Spleen (tissue), 11 donors: Measurements from ENCODE around the gene SLC17A4. TPM values are rescaled to one million over a fixed set of nuclear protein-coding genes. Genes with fewer than 3 reads are reported as not detected.

Experiments used
- DNase-seq: peaks from one replicate; pipeline ENCODE4 v3.0.0-alpha.2; 2020
- H3K27ac ChIP-seq, 8 donors: fragments of 200-600 bp; sonication (generic) in 7 of 8; 1 replicate in 4 of 8; 2 replicates in 4 of 8; pipeline versions ENCODE4 v1.5.0 to v1.8.0; 2016 to 2021; ENCODE audit warnings: inconsistent platforms in 4 of 8, mild to moderate bottlenecking in 4 of 8, moderate library complexity in 1 of 8
- H3K27me3 ChIP-seq, 7 donors: fragments of 200-600 bp; sonication (generic) in 6 of 7; replicated peaks in 1 of 7; 1 replicate in 4 of 7; 2 replicates in 3 of 7; pipeline versions ENCODE4 v1.5.0 to v1.8.0; 2016 to 2021; ENCODE audit warnings: inconsistent platforms in 3 of 7, mild to moderate bottlenecking in 1 of 7
- H3K36me3 ChIP-seq, 6 donors: fragments of 200-600 bp; sonication (generic) in 5 of 6; 1 replicate in 4 of 6; 2 replicates in 2 of 6; pipeline versions ENCODE4 v1.5.0 to v1.8.0; 2016 to 2021; ENCODE audit warnings: inconsistent platforms in 2 of 6
- H3K4me1 ChIP-seq, 6 donors: fragments of 200-600 bp; sonication (generic) in 5 of 6; 1 replicate in 3 of 6; 2 replicates in 3 of 6; pipeline versions ENCODE4 v1.5.0 to v1.8.0; 2016 to 2021; ENCODE audit warnings: inconsistent platforms in 3 of 6
- H3K4me3 ChIP-seq, 8 donors: fragments of 200-600 bp; sonication (generic) in 7 of 8; 1 replicate in 4 of 8; 2 replicates in 4 of 8; pipeline versions ENCODE4 v1.5.0 to v1.8.0; 2016 to 2021; ENCODE audit warnings: inconsistent platforms in 4 of 8, mild to moderate bottlenecking in 4 of 8, moderate library complexity in 2 of 8
- H3K9me3 ChIP-seq, 8 donors: fragments of 200-600 bp; sonication (generic) in 7 of 8; 1 replicate in 4 of 8; 2 replicates in 4 of 8; pipeline versions ENCODE4 v1.5.0 to v1.8.0; 2016 to 2021; ENCODE audit warnings: inconsistent platforms in 4 of 8
- POLR2A ChIP-seq, 3 donors: fragments of 450-650 bp; IDR thresholded peaks; one replicate each; pipeline ENCODE4 v1.5.1; 2017; ENCODE audit warnings: antibody characterized with exemption in 3 of 3, mild to moderate bottlenecking in 1 of 3
- POLR2AphosphoS5 ChIP-seq, 3 donors: sonication (generic); formaldehyde crosslinking; IDR thresholded peaks; one replicate each; pipeline ENCODE4 v1.5.1; 2017; ENCODE audit warnings: antibody characterized with exemption in 3 of 3
- WGBS, 5 donors: extraction: QIAGEN DNeasy Blood & Tissue Kit in 3 of 5; methylation state at CpG; one replicate each; pipeline versions ENCODE4 v1.1.5 to v1.1.7; 2013 to 2018; 5-methylcytosine and 5-hydroxymethylcytosine counted together
- intact Hi-C: fragments of 100-400 bp; cut with DNase I; formaldehyde crosslinking; loops from one replicate; pipeline ENCODE4 v1.15.0; 2023; ENCODE audit warnings: low total_unique reads
- polyA plus RNA-seq, 3 donors: library from polyadenylated mRNA; stranded (reverse); fragments of 200-250 nt; gene quantifications; one replicate each; pipeline ENCODE4 v1.2.1, GENCODE V29; 2013
- total RNA-seq, 7 donors: library from RNA; depleted of rRNA in 3 of 7; stranded (reverse); fragments of >200 nt in 3 of 7; fragmentation: NEBNext Ultra II Directional in 4 of 7; extraction: Animal tissue kit (Norgen Biotek cat#: 25700) in 4 of 7; gene quantifications; one replicate each; pipeline versions ENCODE4 v1.1.0 to v1.2.1, GENCODE V29; 2016 to 2021
- TF ChIP-seq, protein P1 (sequence below), 11 experiments: fragments of 200-600 bp in 7 of 11; fragments of 450-650 bp in 4 of 11; sonication (generic) in 4 of 11; IDR thresholded peaks in 8 of 11; conservative IDR thresholded peaks in 3 of 11; 1 replicate in 7 of 11; 2 replicates in 4 of 11; pipeline versions ENCODE4 v1.4.0 to v1.8.0; 2016 to 2021; ENCODE audit warnings: antibody characterized with exemption in 11 of 11, inconsistent platforms in 4 of 11, mild to moderate bottlenecking in 1 of 11
- donor health status: healthy with polysubstance abuse.
- donor health status: DM: no; HTN: no; CAD: no; lungs with moderate emphysema.
- donor health status: DM: no; HTN: no; CAD: no.
- donor health status: Bipolar disorder and iron deficiency.
- donor health status: healthy.
- donor health status: DM: no; HTN: no; CAD: no.
- donor health status: DM: yes; HTN: yes; CAD: no.

The SLC17A4 gene
- total and polyA plus RNA-seq, 10 donors, result not detected

DNA sequence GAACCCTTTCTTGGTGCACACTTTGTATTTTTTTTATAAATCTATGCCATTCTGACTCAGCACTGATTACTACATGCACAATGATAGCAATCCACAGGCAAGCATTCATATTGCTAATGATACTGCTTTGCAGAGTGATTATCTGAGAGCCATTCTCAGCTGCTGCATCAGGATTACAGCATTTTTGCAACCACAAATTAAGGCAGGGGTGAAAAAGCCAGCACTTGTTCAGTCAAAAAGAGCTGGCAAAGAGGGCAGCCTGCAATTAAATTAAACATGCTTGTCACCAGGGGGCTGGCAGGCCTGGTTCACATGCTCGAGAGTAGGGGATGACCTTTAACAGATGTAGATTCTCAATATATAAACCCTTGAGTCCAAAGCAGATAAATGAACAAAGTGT, 40.7 kb upstream of the SLC17A4 start:
- DNase-seq, result no peak
- no peak overlapping the region for H3K27ac ChIP-seq
- 63 to 81% (median 77%) methylated on average over 1 of the region's 1 CpG for WGBS, 5 donors
- TF ChIP-seq, protein P1, sequence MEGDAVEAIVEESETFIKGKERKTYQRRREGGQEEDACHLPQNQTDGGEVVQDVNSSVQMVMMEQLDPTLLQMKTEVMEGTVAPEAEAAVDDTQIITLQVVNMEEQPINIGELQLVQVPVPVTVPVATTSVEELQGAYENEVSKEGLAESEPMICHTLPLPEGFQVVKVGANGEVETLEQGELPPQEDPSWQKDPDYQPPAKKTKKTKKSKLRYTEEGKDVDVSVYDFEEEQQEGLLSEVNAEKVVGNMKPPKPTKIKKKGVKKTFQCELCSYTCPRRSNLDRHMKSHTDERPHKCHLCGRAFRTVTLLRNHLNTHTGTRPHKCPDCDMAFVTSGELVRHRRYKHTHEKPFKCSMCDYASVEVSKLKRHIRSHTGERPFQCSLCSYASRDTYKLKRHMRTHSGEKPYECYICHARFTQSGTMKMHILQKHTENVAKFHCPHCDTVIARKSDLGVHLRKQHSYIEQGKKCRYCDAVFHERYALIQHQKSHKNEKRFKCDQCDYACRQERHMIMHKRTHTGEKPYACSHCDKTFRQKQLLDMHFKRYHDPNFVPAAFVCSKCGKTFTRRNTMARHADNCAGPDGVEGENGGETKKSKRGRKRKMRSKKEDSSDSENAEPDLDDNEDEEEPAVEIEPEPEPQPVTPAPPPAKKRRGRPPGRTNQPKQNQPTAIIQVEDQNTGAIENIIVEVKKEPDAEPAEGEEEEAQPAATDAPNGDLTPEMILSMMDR (IDR thresholded peaks at IDR 0.05 in 8 of 11, conservative IDR thresholded peaks at IDR 0.05 in 3 of 11), result no peak
- TF ChIP-seq POLR2AphosphoS5 (IDR thresholded peaks at IDR 0.05) (no peak), POLR2A (IDR thresholded peaks at IDR 0.05) (no peak)
- H3K4me1 ChIP-seq, result no peaks in the 10 kb centered on the region
- no peaks in the 10 kb centered on the region for H3K36me3 ChIP-seq
- H3K27me3 ChIP-seq, result peaks cover 0 to 17% (median 0%) of the 10 kb centered on the region in 7 donors
- intact Hi-C loops, result no loop called here
- no peak overlapping the region for H3K4me3 ChIP-seq
- H3K9me3 ChIP-seq, result no peaks in the 10 kb centered on the region

DNA sequence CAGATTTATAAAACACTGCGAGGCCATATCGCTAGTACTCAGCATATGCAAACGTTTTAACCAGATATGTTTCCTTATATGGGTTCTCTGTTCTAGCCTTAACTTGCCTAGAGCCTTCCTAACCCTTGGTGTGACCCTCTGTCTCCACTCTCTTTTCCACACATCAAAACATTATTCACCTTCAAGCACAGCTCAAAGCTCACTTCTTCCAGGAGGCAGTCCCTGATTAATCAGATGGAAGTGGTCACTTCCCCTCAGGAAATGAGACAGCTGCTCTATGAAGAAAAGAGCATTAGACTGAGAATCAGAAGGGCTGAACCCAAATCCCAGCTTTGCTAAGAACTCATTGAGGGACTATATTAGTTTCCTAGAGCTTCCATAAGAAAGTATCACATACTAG, 39.8 kb upstream of the SLC17A4 start:
- no peaks in the 10 kb centered on the region for H3K36me3 ChIP-seq
- intact Hi-C loops, result no loop called here
- H3K27ac ChIP-seq, result no peak overlapping the region
- no peaks in the 10 kb centered on the region for H3K4me1 ChIP-seq
- H3K27me3 ChIP-seq, result peaks cover 0 to 11% (median 0%) of the 10 kb centered on the region in 7 donors
- no peak overlapping the region for H3K4me3 ChIP-seq
- H3K9me3 ChIP-seq, result no peaks in the 10 kb centered on the region
- TF ChIP-seq, protein P1 (IDR thresholded peaks at IDR 0.05 in 8 of 11, conservative IDR thresholded peaks at IDR 0.05 in 3 of 11), result no peak
- TF ChIP-seq POLR2A (IDR thresholded peaks at IDR 0.05) (no peak), POLR2AphosphoS5 (IDR thresholded peaks at IDR 0.05) (no peak)
- no peak for DNase-seq
- 32 to 59% (median 51%) methylated on average over 3 of the region's 3 CpGs for WGBS, 5 donors

DNA sequence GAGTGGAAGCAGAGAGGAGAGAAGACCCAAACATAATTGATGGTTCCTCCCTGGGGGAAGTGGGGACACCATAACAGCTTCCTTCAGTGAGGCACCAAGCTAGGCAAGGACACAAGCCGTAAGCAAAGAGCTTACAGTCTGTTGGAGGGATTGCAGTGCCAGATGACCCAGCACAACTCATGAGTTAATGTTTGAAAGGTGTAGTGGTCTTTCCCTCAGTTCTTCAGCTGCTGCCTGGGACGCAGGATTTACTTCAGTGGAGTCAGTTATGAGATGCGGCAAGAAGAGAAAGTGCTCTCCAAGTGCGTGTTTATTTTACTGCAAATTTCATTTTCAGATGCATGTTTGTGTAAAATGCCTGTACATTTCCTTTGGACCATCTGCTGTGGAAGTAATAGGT, 38.7 kb upstream of the SLC17A4 start:
- Histone ChIP-seq H3K4me3 (no peak overlapping the region), H3K36me3 (no peaks in the 10 kb centered on the region), H3K9me3 (no peaks in the 10 kb centered on the region), H3K27me3 (peaks cover 0 to 8% (median 0%) of the 10 kb centered on the region in 7 donors), H3K4me1 (no peaks in the 10 kb centered on the region), H3K27ac (no peak overlapping the region)
- TF ChIP-seq, protein P1 (IDR thresholded peaks at IDR 0.05 in 8 of 11, conservative IDR thresholded peaks at IDR 0.05 in 3 of 11), result no peak
- no peak for TF ChIP-seq POLR2AphosphoS5 (IDR thresholded peaks at IDR 0.05)
- no peak for TF ChIP-seq POLR2A (IDR thresholded peaks at IDR 0.05)
- 78 to 90% (median 79%) methylated on average over 4 of the region's 4 CpGs for WGBS, 5 donors
- DNase-seq, result no peak
- intact Hi-C loops, result no loop called here

DNA sequence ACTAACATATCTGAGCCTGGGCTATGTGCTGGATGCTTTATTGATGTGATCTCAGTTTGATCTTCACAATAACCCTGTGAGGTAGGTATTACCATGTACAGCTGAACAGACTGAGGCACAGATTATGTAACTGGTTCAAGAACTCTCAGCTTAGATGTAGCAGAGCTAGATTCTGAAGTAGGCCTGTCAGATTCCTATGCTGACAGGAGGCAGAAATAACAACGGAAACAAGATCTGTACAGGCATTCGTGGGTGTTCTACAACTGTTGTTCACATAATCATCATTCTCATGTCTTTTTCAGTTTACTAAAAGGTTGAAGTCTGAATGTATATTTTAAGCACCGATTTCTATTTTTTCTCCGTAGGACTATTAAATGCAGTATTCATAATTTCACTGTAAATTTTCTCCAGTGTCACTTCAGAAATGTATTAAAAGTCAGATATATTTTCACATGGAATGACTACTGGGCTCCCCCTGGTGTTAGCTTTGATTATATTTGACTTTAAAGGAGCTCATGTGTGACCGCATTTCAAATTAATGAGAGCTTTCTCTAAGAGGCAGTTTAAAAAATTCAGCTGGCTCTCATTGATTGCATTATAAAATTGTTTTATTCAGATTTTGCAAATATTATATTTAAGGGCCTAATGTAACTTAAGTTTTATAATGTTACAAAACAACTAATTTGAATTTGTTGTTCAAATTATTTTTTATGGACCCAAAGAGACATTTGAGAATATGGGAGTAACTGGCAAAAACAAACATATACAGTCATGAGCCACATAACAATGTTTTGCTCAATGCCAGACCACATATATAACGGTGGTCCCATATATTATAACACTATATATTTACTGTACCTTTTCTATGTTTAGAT, 36.4 kb upstream of the SLC17A4 start:
- Histone ChIP-seq H3K4me3 (no peak overlapping the region), H3K36me3 (no peaks in the 10 kb centered on the region), H3K27ac (no peak overlapping the region), H3K4me1 (no peaks in the 10 kb centered on the region), H3K27me3 (peaks cover 0 to 8% (median 0%) of the 10 kb centered on the region in 7 donors), H3K9me3 (no peaks in the 10 kb centered on the region)
- TF ChIP-seq POLR2A (IDR thresholded peaks at IDR 0.05) (no peak), POLR2AphosphoS5 (IDR thresholded peaks at IDR 0.05) (no peak)
- TF ChIP-seq, protein P1 (IDR thresholded peaks at IDR 0.05 in 8 of 11, conservative IDR thresholded peaks at IDR 0.05 in 3 of 11), result peak in 8 of 11 experiments; percentile 26 to 63 (median 50)
- intact Hi-C loops, result no loop called here
- no peak for DNase-seq
- 65 to 75% (median 67%) methylated on average over 6 of the region's 6 CpGs for WGBS, 5 donors
